ENCODE measurements around the gene OSBPL9. TPM values are rescaled to one million over a fixed set of nuclear protein-coding genes. Genes with fewer than 3 reads are reported as not detected.

Gene OSBPL9
- total and polyA plus RNA-seq, 9 of the 15 experiments (the other 6 are each of a cell fraction or from before 2014, with no cell fraction given) = 43.9 to 217 (median 170) TPM

DNA sequence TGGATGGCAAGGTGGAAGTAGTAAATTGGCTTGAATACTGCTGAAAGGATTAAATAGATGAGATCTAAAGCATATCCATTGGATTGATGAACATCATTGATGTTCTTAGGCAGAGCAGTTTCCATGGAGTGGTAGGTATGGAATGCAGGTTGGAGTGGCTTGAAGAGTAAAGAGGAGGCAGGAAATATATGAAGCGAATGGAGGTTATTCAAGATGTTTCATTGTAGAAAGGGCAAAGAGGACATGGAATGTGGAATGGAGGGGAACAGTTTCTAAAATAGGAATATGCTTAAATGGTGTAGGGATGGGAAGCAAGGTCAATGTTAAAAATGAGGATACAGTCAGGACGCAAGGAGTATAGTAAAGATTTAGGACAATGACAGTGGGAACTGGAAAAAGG, 6.1 kb downstream of the OSBPL9 start (continued):
- TF ChIP-seq FOXO4 (CRISPR knock-in tag; IDR thresholded peaks at IDR 0.05) = no peak
- TF ChIP-seq DNMT1 (IDR thresholded peaks at IDR 0.05) = 0 out of 2 replicates have a peak, but pooled peaks have one; percentile 46
- TF ChIP-seq ZNF224 (CRISPR knock-in tag; IDR thresholded peaks at IDR 0.05) = no peak
- no peak for TF ChIP-seq ZC3H11A (IDR thresholded peaks at IDR 0.05; ENCODE audit: low read depth, low read length)
- TF ChIP-seq PCBP1 (IDR thresholded peaks at IDR 0.05; ENCODE audit: low read depth, low read length, poor library complexity, severe bottlenecking) = no peak
- no peak for TF ChIP-seq BRCA1 (IDR thresholded peaks at IDR 0.05)
- no peak for TF ChIP-seq BRCA1 (CRISPR knock-in tag; IDR thresholded peaks at IDR 0.05)
- no peak for TF ChIP-seq TCF3 (CRISPR knock-in tag; IDR thresholded peaks at IDR 0.05)
- peak; percentile 66 for TF ChIP-seq PHB2 (IDR thresholded peaks at IDR 0.05; ENCODE audit: low read depth)
- TF ChIP-seq, protein P1, sequence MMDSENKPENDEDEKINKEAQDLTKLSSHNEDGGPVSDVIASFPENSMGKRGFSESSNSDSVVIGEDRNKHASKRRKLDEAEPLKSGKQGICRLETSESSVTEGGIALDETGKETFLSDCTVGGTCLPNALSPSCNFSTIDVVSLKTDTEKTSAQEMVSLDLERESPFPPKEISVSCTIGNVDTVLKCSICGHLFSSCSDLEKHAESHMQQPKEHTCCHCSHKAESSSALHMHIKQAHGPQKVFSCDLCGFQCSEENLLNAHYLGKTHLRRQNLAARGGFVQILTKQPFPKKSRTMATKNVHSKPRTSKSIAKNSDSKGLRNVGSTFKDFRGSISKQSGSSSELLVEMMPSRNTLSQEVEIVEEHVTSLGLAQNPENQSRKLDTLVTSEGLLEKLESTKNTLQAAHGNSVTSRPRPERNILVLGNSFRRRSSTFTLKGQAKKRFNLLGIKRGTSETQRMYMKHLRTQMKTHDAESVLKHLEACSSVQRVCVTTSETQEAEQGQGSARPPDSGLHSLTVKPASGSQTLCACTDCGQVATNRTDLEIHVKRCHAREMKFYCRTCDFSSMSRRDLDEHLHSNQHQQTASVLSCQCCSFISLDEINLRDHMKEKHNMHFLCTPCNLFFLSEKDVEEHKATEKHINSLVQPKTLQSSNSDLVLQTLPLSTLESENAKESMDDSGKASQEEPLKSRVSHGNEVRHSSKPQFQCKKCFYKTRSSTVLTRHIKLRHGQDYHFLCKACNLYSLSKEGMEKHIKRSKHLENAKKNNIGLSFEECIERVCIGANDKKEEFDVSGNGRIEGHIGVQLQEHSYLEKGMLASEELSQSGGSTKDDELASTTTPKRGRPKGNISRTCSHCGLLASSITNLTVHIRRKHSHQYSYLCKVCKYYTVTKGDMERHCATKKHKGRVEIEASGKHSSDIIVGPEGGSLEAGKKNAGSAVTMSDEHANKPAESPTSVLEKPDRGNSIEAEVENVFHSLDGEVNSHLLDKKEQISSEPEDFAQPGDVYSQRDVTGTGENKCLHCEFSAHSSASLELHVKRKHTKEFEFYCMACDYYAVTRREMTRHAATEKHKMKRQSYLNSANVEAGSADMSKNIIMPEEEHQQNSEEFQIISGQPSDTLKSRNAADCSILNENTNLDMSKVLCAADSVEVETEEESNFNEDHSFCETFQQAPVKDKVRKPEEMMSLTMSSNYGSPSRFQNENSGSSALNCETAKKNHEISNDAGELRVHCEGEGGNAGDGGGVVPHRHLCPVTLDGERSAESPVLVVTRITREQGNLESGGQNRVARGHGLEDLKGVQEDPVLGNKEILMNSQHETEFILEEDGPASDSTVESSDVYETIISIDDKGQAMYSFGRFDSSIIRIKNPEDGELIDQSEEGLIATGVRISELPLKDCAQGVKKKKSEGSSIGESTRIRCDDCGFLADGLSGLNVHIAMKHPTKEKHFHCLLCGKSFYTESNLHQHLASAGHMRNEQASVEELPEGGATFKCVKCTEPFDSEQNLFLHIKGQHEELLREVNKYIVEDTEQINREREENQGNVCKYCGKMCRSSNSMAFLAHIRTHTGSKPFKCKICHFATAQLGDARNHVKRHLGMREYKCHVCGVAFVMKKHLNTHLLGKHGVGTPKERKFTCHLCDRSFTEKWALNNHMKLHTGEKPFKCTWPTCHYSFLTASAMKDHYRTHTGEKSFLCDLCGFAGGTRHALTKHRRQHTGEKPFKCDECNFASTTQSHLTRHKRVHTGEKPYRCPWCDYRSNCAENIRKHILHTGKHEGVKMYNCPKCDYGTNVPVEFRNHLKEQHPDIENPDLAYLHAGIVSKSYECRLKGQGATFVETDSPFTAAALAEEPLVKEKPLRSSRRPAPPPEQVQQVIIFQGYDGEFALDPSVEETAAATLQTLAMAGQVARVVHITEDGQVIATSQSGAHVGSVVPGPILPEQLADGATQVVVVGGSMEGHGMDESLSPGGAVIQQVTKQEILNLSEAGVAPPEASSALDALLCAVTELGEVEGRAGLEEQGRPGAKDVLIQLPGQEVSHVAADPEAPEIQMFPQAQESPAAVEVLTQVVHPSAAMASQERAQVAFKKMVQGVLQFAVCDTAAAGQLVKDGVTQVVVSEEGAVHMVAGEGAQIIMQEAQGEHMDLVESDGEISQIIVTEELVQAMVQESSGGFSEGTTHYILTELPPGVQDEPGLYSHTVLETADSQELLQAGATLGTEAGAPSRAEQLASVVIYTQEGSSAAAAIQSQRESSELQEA (IDR thresholded peaks at IDR 0.05; ENCODE audit: low read depth) = no peak
- TF ChIP-seq TSC22D4 (tag; IDR thresholded peaks at IDR 0.05) = no peak
- no peak for TF ChIP-seq ZSCAN29 (IDR thresholded peaks at IDR 0.05)
- TF ChIP-seq ZNF12 (CRISPR knock-in tag; IDR thresholded peaks at IDR 0.05) = no peak
- no peak for TF ChIP-seq HEY1 (CRISPR knock-in tag; IDR thresholded peaks at IDR 0.05; ENCODE audit: borderline replicate concordance)
- TF ChIP-seq ELF1 (tag; IDR thresholded peaks at IDR 0.05) = 0 out of 2 replicates have a peak, but pooled peaks have one; percentile 22
- no peak for TF ChIP-seq ZNF282 (CRISPR knock-in tag; IDR thresholded peaks at IDR 0.05)
- TF ChIP-seq HDAC1 (IDR thresholded peaks at IDR 0.05) = peak in 1 of 2 experiments; percentile 50; a peak in 1 of 4 replicates
- TF ChIP-seq RFX1 (IDR thresholded peaks at IDR 0.05) = 0 out of 2 replicates have a peak, but pooled peaks have one; percentile 2
- no peak for TF ChIP-seq JUNB (CRISPR knock-in tag; conservative IDR thresholded peaks at IDR 0.05)
- no peak; the same call in 1 of the 2 replicates for TF ChIP-seq POLR2A (conservative IDR thresholded peaks at IDR 0.05)
- no peak for TF ChIP-seq YY1 (IDR thresholded peaks at IDR 0.05; ENCODE audit: borderline replicate concordance in 1 of 3, control insufficient read depth in 1 of 3, extremely low read depth in 1 of 3, insufficient read depth in 3 of 3, insufficient read length in 1 of 3, insufficient replicate concordance in 2 of 3, low read depth in 1 of 3, low read length in 2 of 3)
- no peak for TF ChIP-seq ZNF79 (CRISPR knock-in tag; IDR thresholded peaks at IDR 0.05; ENCODE audit: low read depth)
- no peak for TF ChIP-seq ZNF644 (tag; IDR thresholded peaks at IDR 0.05; ENCODE audit: low read depth)
